Measurements from ENCODE around the gene CDX1. TPM values are rescaled to one million over a fixed set of nuclear protein-coding genes. Genes with fewer than 3 reads are reported as not detected.

Gene CDX1
- total RNA-seq, 4 donors from 2014 or later, result 0.26 to 0.76 TPM; not detected in 2

- DNase-seq (ENCODE audit: low spot score in 2 of 2), result no peak
- H3K4me3 ChIP-seq, result no peak overlapping the region
- H3K36me3 ChIP-seq, result no peaks in the 10 kb centered on the region
- peaks cover 22% of the 10 kb centered on the region for H3K27me3 ChIP-seq
- H3K4me1 ChIP-seq, result peaks cover 28% of the 10 kb centered on the region
- WGBS, result 79% methylated on average over 19 of the region's 27 CpGs
- H3K9me3 ChIP-seq, result no peaks in the 10 kb centered on the region
- TF ChIP-seq POLR2A (IDR thresholded peaks at IDR 0.05), result no peak
- no peak for TF ChIP-seq POLR2AphosphoS5 (IDR thresholded peaks at IDR 0.05)
- TF ChIP-seq CTCF (IDR thresholded peaks at IDR 0.05), result no peak
- no peak for TF ChIP-seq EP300 (IDR thresholded peaks at IDR 0.05)
- no peak overlapping the region for H3K27ac ChIP-seq
Observed at GRCh38 chr5:150166037-150166649, 435 bp upstream of the CDX1 start.

GRCh38 chr5:150167512-150167850, 903 bp downstream of the CDX1 start:
- Histone ChIP-seq H3K36me3 (no peaks in the 10 kb centered on the region), H3K27me3 (peaks cover 22% of the 10 kb centered on the region), H3K4me1 (peaks cover 20% of the 10 kb centered on the region), H3K9me3 (no peaks in the 10 kb centered on the region), H3K4me3 (no peak overlapping the region), H3K27ac (no peak overlapping the region)
- WGBS, result 72% methylated on average over 15 of the region's 15 CpGs
- TF ChIP-seq EP300 (IDR thresholded peaks at IDR 0.05) (no peak), POLR2AphosphoS5 (IDR thresholded peaks at IDR 0.05) (no peak), CTCF (IDR thresholded peaks at IDR 0.05) (no peak), POLR2A (IDR thresholded peaks at IDR 0.05) (no peak)
- DNase-seq (ENCODE audit: low spot score in 2 of 2), result no peak

GRCh38 chr5:150167908-150168307, 1.3 kb downstream of the CDX1 start:
- WGBS, result 86% methylated on average over 11 of the region's 14 CpGs
- TF ChIP-seq POLR2AphosphoS5 (IDR thresholded peaks at IDR 0.05) (no peak), CTCF (IDR thresholded peaks at IDR 0.05) (no peak), POLR2A (IDR thresholded peaks at IDR 0.05) (no peak), EP300 (IDR thresholded peaks at IDR 0.05) (no peak)
- no peak overlapping the region for H3K27ac ChIP-seq
- no peak overlapping the region for H3K4me3 ChIP-seq
- peaks cover 20% of the 10 kb centered on the region for H3K4me1 ChIP-seq
- peaks cover 22% of the 10 kb centered on the region for H3K27me3 ChIP-seq
- H3K36me3 ChIP-seq, result no peaks in the 10 kb centered on the region
- no peaks in the 10 kb centered on the region for H3K9me3 ChIP-seq
- DNase-seq (ENCODE audit: low spot score in 2 of 2), result no peak

GRCh38 chr5:150168864-150169263, 2.3 kb downstream of the CDX1 start:
- Histone ChIP-seq H3K36me3 (no peaks in the 10 kb centered on the region), H3K27me3 (peaks cover 22% of the 10 kb centered on the region), H3K4me1 (peaks cover 13% of the 10 kb centered on the region), H3K9me3 (no peaks in the 10 kb centered on the region), H3K27ac (no peak overlapping the region), H3K4me3 (no peak overlapping the region)
- TF ChIP-seq POLR2A (IDR thresholded peaks at IDR 0.05) (no peak), POLR2AphosphoS5 (IDR thresholded peaks at IDR 0.05) (no peak), EP300 (IDR thresholded peaks at IDR 0.05) (no peak), CTCF (IDR thresholded peaks at IDR 0.05) (no peak)
- no peak for DNase-seq (ENCODE audit: low spot score in 2 of 2)
- 62% methylated on average over 3 of the region's 3 CpGs for WGBS

- WGBS, result 93% methylated on average over 1 of the region's 1 CpG
- H3K27me3 ChIP-seq, result peaks cover 11% of the 10 kb centered on the region
Observed at GRCh38 chr5:150172145-150172544, 5.6 kb downstream of the CDX1 start.

GRCh38 chr5:150172556-150172955, 6.0 kb downstream of the CDX1 start:
- H3K9me3 ChIP-seq, result no peaks in the 10 kb centered on the region
- H3K4me3 ChIP-seq, result no peak overlapping the region
- TF ChIP-seq POLR2AphosphoS5 (IDR thresholded peaks at IDR 0.05) (no peak), EP300 (IDR thresholded peaks at IDR 0.05) (no peak), POLR2A (IDR thresholded peaks at IDR 0.05) (no peak), CTCF (IDR thresholded peaks at IDR 0.05) (no peak)
- WGBS, result 98% methylated on average over 3 of the region's 4 CpGs
- no peak for DNase-seq (ENCODE audit: low spot score in 2 of 2)
- peaks cover 7% of the 10 kb centered on the region for H3K27me3 ChIP-seq
- H3K36me3 ChIP-seq, result no peaks in the 10 kb centered on the region
- peaks cover 10% of the 10 kb centered on the region for H3K4me1 ChIP-seq
- H3K27ac ChIP-seq, result no peak overlapping the region

More at GRCh38 chr5:150172145-150172544, 5.6 kb downstream of the CDX1 start:
- Histone ChIP-seq H3K9me3 (no peaks in the 10 kb centered on the region), H3K36me3 (no peaks in the 10 kb centered on the region), H3K27ac (no peak overlapping the region), H3K4me1 (peaks cover 12% of the 10 kb centered on the region), H3K4me3 (no peak overlapping the region)
- no peak for TF ChIP-seq EP300 (IDR thresholded peaks at IDR 0.05)
- DNase-seq (ENCODE audit: low spot score in 2 of 2), result no peak
